Liver (tissue), 9 donors: ENCODE results near the gene NAT8L. TPM values are rescaled to one million over a fixed set of nuclear protein-coding genes. Genes with fewer than 3 reads are reported as not detected.

Experiments used
- DNase-seq: peaks from one replicate; pipeline ENCODE4 v3.0.0-alpha.2; 2017; ENCODE audit warnings: low spot score
- H3K27ac ChIP-seq, 2 donors: one replicate each; pipeline ENCODE4 v1.7.0; 2013; ENCODE audit warnings: inconsistent platforms in 2 of 2, low read length in 2 of 2, control low read depth in 1 of 2, low read depth in 1 of 2, mild to moderate bottlenecking in 1 of 2
- H3K27me3 ChIP-seq, 4 donors: one replicate each; pipeline versions ENCODE4 v1.6.1 to v1.7.0; 2013; ENCODE audit warnings: low read length in 3 of 4, inconsistent platforms in 1 of 4, mild to moderate bottlenecking in 1 of 4, moderate library complexity in 1 of 4; ENCODE audit not compliant: control insufficient read depth in 4 of 4, insufficient read depth in 4 of 4
- H3K36me3 ChIP-seq, 4 donors: one replicate each; pipeline versions ENCODE4 v1.6.1 to v1.7.0; 2013; ENCODE audit warnings: low read length in 3 of 4, mild to moderate bottlenecking in 3 of 4, low read depth in 1 of 4, moderate library complexity in 1 of 4; ENCODE audit not compliant: control insufficient read depth in 4 of 4, insufficient read depth in 3 of 4
- H3K4me1 ChIP-seq, 4 donors: one replicate each; pipeline versions ENCODE4 v1.6.1 to v1.7.0; 2013; ENCODE audit warnings: low read length in 3 of 4, mild to moderate bottlenecking in 3 of 4, moderate library complexity in 1 of 4; ENCODE audit not compliant: control insufficient read depth in 4 of 4, insufficient read depth in 4 of 4
- H3K4me3 ChIP-seq, 3 donors: one replicate each; pipeline versions ENCODE4 v1.6.1 to v1.7.0; 2013; ENCODE audit warnings: low read length in 3 of 3, control low read depth in 1 of 3, low read depth in 1 of 3, mild to moderate bottlenecking in 1 of 3
- H3K9ac ChIP-seq, 2 donors: one replicate each; pipeline ENCODE4 v1.7.0; 2013; ENCODE audit warnings: low read length in 2 of 2, mild to moderate bottlenecking in 2 of 2, moderate library complexity in 2 of 2, control low read depth in 1 of 2, low read depth in 1 of 2
- H3K9me3 ChIP-seq, 4 donors: one replicate each; pipeline versions ENCODE4 v1.6.1 to v1.7.0; 2013; ENCODE audit warnings: low read length in 3 of 4; ENCODE audit not compliant: control insufficient read depth in 4 of 4
- ATF3 ChIP-seq: IDR thresholded peaks from 2 replicates; pipeline ENCODE4 v1.6.1; 2016; ENCODE audit warnings: antibody characterized with exemption
- CTCF ChIP-seq: fragments of 150-350 bp; IDR thresholded peaks from 2 replicates; pipeline ENCODE4 v1.5.1; 2017; ENCODE audit warnings: improper control_type of control experiment, low read depth, low read length; ENCODE audit not compliant: missing input control
- EGR1 ChIP-seq, 2 donors: IDR thresholded peaks; 2 replicates each; pipeline ENCODE4 v1.6.1; 2016 to 2018; ENCODE audit warnings: antibody characterized with exemption in 2 of 2, low read depth in 2 of 2
- FOXA1 ChIP-seq: IDR thresholded peaks from 2 replicates; pipeline ENCODE4 v1.6.1; 2016; ENCODE audit warnings: antibody characterized with exemption
- FOXA2 ChIP-seq: IDR thresholded peaks from 2 replicates; pipeline ENCODE4 v1.6.1; 2016; ENCODE audit warnings: antibody characterized with exemption
- GABPA ChIP-seq, 2 donors: IDR thresholded peaks in 1 of 2; conservative IDR thresholded peaks in 1 of 2; 2 replicates each; pipeline ENCODE4 v1.6.1; 2016; ENCODE audit warnings: antibody characterized with exemption in 2 of 2, mild to moderate bottlenecking in 1 of 2, moderate library complexity in 1 of 2
- HNF4A ChIP-seq, 2 donors: conservative IDR thresholded peaks; 2 replicates each; pipeline ENCODE4 v1.6.1; 2016; ENCODE audit warnings: antibody characterized with exemption in 2 of 2, mild to moderate bottlenecking in 2 of 2
- HNF4G ChIP-seq: IDR thresholded peaks from 2 replicates; pipeline ENCODE4 v1.6.1; 2016; ENCODE audit warnings: antibody characterized with exemption
- JUND ChIP-seq, 2 donors: IDR thresholded peaks; 2 replicates each; pipeline ENCODE4 v1.6.1; 2016; ENCODE audit warnings: antibody characterized with exemption in 2 of 2
- MAX ChIP-seq: IDR thresholded peaks from 2 replicates; pipeline ENCODE4 v1.6.1; 2016; ENCODE audit warnings: antibody characterized with exemption
- NR2F2 ChIP-seq: IDR thresholded peaks from 2 replicates; pipeline ENCODE4 v1.6.1; 2016; ENCODE audit warnings: antibody characterized with exemption
- RAD21 ChIP-seq, 2 donors: IDR thresholded peaks; 2 replicates each; pipeline ENCODE4 v1.6.1; 2016; ENCODE audit warnings: antibody characterized with exemption in 2 of 2, mild to moderate bottlenecking in 2 of 2
- REST ChIP-seq: IDR thresholded peaks from 2 replicates; pipeline ENCODE4 v1.6.1; 2016; ENCODE audit warnings: antibody characterized with exemption, mild to moderate bottlenecking
- RXRA ChIP-seq, 2 donors: IDR thresholded peaks; 2 replicates each; pipeline ENCODE4 v1.6.1; 2017 to 2018; ENCODE audit warnings: antibody characterized with exemption in 2 of 2, mild to moderate bottlenecking in 1 of 2
- SP1 ChIP-seq: IDR thresholded peaks from 2 replicates; pipeline ENCODE4 v1.6.1; 2018; ENCODE audit warnings: antibody characterized with exemption, mild to moderate bottlenecking
- TAF1 ChIP-seq: conservative IDR thresholded peaks from 2 replicates; pipeline ENCODE4 v1.6.1; 2016; ENCODE audit warnings: antibody characterized with exemption, mild to moderate bottlenecking
- YY1 ChIP-seq: IDR thresholded peaks from 2 replicates; pipeline ENCODE4 v1.6.1; 2016; ENCODE audit warnings: antibody characterized with exemption, mild to moderate bottlenecking
- ZBTB33 ChIP-seq: IDR thresholded peaks from 2 replicates; pipeline ENCODE4 v1.6.1; 2016; ENCODE audit warnings: antibody characterized with exemption
- WGBS: extraction: QIAGEN DNeasy Blood & Tissue Kit; methylation state at CpG from one replicate; pipeline ENCODE4 v1.1.7; 2013; 5-methylcytosine and 5-hydroxymethylcytosine counted together
- polyA plus RNA-seq, 2 donors: library from polyadenylated mRNA; stranded (reverse) in 1 of 2; unstranded in 1 of 2; fragments of 200-250 nt in 1 of 2; fragments of >200 nt in 1 of 2; fragmentation: Nextera tagmentation in 1 of 2; extraction: Ambion mirVana in 1 of 2; gene quantifications; one replicate each; pipeline versions ENCODE4 v1.2.1 to v1.2.3, GENCODE V29; 2013 to 2015
- total RNA-seq, 2 donors: library from RNA; depleted of rRNA; stranded (reverse); fragments of >200 nt; gene quantifications; one replicate each; pipeline ENCODE4 v1.2.3, GENCODE V29; 2014
- donor health status: healthy.
- donor health status: healthy.
- donor health status: healthy.
- donor health status: healthy.
- donor health status: healthy.

Gene NAT8L
- total and polyA plus RNA-seq, 4 donors = 0.07 to 0.09 (median 0.08) TPM; not detected in 1

GRCh38 chr4:2065106-2065930 is 6.2 kb downstream of the NAT8L start:
- Histone ChIP-seq H3K4me1 (peaks cover 0 to 6% (median 1%) of the 10 kb centered on the region in 4 donors), H3K9me3 (no peaks in the 10 kb centered on the region), H3K27me3 (peaks cover 0 to 9% (median 0%) of the 10 kb centered on the region in 4 donors), H3K27ac (no peak overlapping the region), H3K36me3 (no peaks in the 10 kb centered on the region), H3K9ac (no peak overlapping the region), H3K4me3 (no peak overlapping the region)
- TF ChIP-seq RAD21 (IDR thresholded peaks at IDR 0.05) (no peak), REST (no peak), ZBTB33 (no peak), ATF3 (no peak), RXRA (IDR thresholded peaks at IDR 0.05) (no peak), YY1 (no peak), GABPA (IDR thresholded peaks at IDR 0.05 in 1 of 2, conservative IDR thresholded peaks at IDR 0.05 in 1 of 2) (no peak), HNF4A (conservative IDR thresholded peaks at IDR 0.05) (no peak), SP1 (no peak), MAX (no peak), TAF1 (no peak), CTCF (no peak), NR2F2 (no peak), EGR1 (IDR thresholded peaks at IDR 0.05; ENCODE audit: low read depth in 2 of 2) (no peak), JUND (IDR thresholded peaks at IDR 0.05) (no peak), FOXA2 (no peak), HNF4G (no peak), FOXA1 (no peak)
- DNase-seq = no peak
- 79% methylated on average over 24 of the region's 24 CpGs for WGBS
